ENCODE results near the gene LRRC36. TPM values are rescaled to one million over a fixed set of nuclear protein-coding genes. Genes with fewer than 3 reads are reported as not detected.

LRRC36 gene
- total and polyA plus RNA-seq, 2 experiments from 2014 or later, result 1.2 TPM; not detected in 1

DNA sequence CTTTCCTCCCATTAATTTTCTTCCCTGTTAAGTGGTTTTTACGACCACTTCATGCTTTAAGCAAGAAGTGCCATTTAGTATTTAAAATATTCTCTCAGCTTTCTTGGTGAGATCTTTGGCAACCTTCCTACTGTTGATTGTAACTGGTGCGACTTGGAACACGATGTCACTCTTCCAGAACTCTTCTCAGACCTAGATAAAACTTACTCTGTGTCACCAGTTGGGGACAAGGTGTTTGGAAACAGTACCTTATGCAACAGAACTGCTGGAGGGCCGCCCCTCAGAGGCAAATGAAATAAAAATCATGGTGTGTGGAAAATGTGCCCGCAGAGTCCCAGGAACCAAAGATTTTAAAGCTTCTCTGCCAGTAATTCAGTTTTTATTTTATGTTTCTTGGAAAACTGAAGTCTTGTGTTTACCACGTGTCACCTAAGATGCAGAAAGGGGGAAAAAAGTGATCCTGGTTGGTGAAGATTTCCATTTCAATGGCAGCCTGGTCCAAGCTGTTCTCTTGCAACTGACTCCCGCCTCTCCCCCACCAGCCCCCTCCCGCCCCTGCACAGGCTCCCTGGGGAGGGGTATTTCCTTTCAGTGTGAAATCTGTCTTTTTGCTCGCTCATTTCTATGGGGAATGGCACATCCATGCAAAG lies 97.1 kb downstream of the LRRC36 start:
- Mint-ChIP-seq H3K4me1 (peaks cover 62% of the 10 kb centered on the region), H3K4me3 (peak overlapping the region; percentile 58), H3K9me3 (peaks cover 3% of the 10 kb centered on the region; the same call in 2 of the 3 replicates), H3K27me3 (ENCODE audit: insufficient read depth, low read depth, poor library complexity) (peaks cover 33% of the 10 kb centered on the region), H3K27ac (peak overlapping the region; percentile 91), H3K36me3 (ENCODE audit: low read depth) (peaks cover 3% of the 10 kb centered on the region; the same call in 2 of the 3 replicates)
- Histone ChIP-seq H4K20me1 (replicated peaks; ENCODE audit: insufficient read depth) (no peaks in the 10 kb centered on the region), H3K27ac (ENCODE audit: low read depth) (peak overlapping the region; percentile 97), H2AFZ (no peak overlapping the region), H3K27me3 (ENCODE audit: insufficient read depth) (peaks cover 4% of the 10 kb centered on the region; the same call in 1 of the 2 replicates), H3K4me3 (peak overlapping the region; percentile 42), H3K4me2 (peak overlapping the region; percentile 76), H3K4me1 (ENCODE audit: insufficient read depth) (peaks cover 54% of the 10 kb centered on the region), H3K79me2 (replicated peaks; ENCODE audit: insufficient read depth) (no peaks in the 10 kb centered on the region), H3K9me2 (ENCODE audit: insufficient read depth) (no peaks in the 10 kb centered on the region), H3F3A (replicated peaks; ENCODE audit: low read depth) (peaks cover 11% of the 10 kb centered on the region; the same call in 1 of the 2 replicates), H3K36me3 (ENCODE audit: insufficient read depth) (no peaks in the 10 kb centered on the region)
- ATAC-seq (peak; percentile 47), DNase-seq (ENCODE audit: low spot score) (peak; percentile 72)
- TF ChIP-seq ZNF331 (CRISPR knock-in tag; IDR thresholded peaks at IDR 0.05; ENCODE audit: low read depth) (no peak), CREB1 (CRISPR knock-in tag; IDR thresholded peaks at IDR 0.05; ENCODE audit: low read depth) (no peak), POLR2AphosphoS5 (IDR thresholded peaks at IDR 0.05; ENCODE audit: low read depth) (no peak)
- TF ChIP-seq, protein P1, sequence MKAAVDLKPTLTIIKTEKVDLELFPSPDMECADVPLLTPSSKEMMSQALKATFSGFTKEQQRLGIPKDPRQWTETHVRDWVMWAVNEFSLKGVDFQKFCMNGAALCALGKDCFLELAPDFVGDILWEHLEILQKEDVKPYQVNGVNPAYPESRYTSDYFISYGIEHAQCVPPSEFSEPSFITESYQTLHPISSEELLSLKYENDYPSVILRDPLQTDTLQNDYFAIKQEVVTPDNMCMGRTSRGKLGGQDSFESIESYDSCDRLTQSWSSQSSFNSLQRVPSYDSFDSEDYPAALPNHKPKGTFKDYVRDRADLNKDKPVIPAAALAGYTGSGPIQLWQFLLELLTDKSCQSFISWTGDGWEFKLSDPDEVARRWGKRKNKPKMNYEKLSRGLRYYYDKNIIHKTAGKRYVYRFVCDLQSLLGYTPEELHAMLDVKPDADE (IDR thresholded peaks at IDR 0.05), result no peak
- TF ChIP-seq, protein P2, sequence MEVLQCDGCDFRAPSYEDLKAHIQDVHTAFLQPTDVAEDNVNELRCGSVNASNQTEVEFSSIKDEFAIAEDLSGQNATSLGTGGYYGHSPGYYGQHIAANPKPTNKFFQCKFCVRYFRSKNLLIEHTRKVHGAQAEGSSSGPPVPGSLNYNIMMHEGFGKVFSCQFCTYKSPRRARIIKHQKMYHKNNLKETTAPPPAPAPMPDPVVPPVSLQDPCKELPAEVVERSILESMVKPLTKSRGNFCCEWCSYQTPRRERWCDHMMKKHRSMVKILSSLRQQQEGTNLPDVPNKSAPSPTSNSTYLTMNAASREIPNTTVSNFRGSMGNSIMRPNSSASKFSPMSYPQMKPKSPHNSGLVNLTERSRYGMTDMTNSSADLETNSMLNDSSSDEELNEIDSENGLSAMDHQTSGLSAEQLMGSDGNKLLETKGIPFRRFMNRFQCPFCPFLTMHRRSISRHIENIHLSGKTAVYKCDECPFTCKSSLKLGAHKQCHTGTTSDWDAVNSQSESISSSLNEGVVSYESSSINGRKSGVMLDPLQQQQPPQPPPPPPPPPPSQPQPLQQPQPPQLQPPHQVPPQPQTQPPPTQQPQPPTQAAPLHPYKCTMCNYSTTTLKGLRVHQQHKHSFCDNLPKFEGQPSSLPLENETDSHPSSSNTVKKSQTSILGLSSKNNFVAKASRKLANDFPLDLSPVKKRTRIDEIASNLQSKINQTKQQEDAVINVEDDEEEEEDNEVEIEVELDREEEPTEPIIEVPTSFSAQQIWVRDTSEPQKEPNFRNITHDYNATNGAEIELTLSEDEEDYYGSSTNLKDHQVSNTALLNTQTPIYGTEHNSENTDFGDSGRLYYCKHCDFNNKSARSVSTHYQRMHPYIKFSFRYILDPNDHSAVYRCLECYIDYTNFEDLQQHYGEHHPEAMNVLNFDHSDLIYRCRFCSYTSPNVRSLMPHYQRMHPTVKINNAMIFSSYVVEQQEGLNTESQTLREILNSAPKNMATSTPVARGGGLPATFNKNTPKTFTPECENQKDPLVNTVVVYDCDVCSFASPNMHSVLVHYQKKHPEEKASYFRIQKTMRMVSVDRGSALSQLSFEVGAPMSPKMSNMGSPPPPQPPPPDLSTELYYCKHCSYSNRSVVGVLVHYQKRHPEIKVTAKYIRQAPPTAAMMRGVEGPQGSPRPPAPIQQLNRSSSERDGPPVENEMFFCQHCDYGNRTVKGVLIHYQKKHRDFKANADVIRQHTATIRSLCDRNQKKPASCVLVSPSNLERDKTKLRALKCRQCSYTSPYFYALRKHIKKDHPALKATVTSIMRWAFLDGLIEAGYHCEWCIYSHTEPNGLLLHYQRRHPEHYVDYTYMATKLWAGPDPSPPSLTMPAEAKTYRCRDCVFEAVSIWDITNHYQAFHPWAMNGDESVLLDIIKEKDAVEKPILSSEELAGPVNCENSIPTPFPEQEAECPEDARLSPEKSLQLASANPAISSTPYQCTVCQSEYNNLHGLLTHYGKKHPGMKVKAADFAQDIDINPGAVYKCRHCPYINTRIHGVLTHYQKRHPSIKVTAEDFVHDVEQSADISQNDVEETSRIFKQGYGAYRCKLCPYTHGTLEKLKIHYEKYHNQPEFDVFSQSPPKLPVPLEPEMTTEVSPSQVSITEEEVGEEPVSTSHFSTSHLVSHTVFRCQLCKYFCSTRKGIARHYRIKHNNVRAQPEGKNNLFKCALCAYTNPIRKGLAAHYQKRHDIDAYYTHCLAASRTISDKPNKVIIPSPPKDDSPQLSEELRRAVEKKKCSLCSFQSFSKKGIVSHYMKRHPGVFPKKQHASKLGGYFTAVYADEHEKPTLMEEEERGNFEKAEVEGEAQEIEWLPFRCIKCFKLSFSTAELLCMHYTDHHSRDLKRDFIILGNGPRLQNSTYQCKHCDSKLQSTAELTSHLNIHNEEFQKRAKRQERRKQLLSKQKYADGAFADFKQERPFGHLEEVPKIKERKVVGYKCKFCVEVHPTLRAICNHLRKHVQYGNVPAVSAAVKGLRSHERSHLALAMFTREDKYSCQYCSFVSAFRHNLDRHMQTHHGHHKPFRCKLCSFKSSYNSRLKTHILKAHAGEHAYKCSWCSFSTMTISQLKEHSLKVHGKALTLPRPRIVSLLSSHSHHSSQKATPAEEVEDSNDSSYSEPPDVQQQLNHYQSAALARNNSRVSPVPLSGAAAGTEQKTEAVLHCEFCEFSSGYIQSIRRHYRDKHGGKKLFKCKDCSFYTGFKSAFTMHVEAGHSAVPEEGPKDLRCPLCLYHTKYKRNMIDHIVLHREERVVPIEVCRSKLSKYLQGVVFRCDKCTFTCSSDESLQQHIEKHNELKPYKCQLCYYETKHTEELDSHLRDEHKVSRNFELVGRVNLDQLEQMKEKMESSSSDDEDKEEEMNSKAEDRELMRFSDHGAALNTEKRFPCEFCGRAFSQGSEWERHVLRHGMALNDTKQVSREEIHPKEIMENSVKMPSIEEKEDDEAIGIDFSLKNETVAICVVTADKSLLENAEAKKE (CRISPR knock-in tag; IDR thresholded peaks at IDR 0.05), result no peak
